GM12878 (cell line): Measurements from ENCODE around the gene VEPH1. TPM values are rescaled to one million over a fixed set of nuclear protein-coding genes. Genes with fewer than 3 reads are reported as not detected.

ENCODE experiments used
- ATAC-seq: fragments of 200-7000 bp; cut with Tn5 transposase; 3 replicates; pipeline ENCODE4 v1.9.1; 2020; ENCODE audit warnings: mild to moderate bottlenecking, moderate library complexity
- BruUV-seq: library from RNA; stranded (reverse); fragments of 400-500 nt; replicated peaks from 2 replicates; lab custom pipeline; 2021; lab: Mats Ljungman, UMichigan
- CTCF ChIA-PET: fragments of 300-600 bp; sonication (Branson Sonifier 250); formaldehyde crosslinking; extraction: SDS; loops from one replicate; lab custom pipeline; 2021; ENCODE audit warnings: inconsistent platforms; lab: Yijun Ruan, JAX
- POLR2A ChIA-PET: fragments of 350-600 bp; formaldehyde crosslinking; extraction: SDS; loops from one replicate; lab custom pipeline; 2021; ENCODE audit warnings: inconsistent platforms; lab: Charles Lee
- RAD21 ChIA-PET: fragments of 300-600 bp; sonication (Branson Sonifier 250); formaldehyde crosslinking; loops from one replicate; lab custom pipeline; 2023; ENCODE audit warnings: antibody characterized with exemption; ENCODE audit not compliant: unreplicated experiment; lab: Charles Lee
- SMC1A ChIA-PET: fragments of 300-600 bp; sonication (Branson Sonifier 250); formaldehyde crosslinking; loops from one replicate; lab custom pipeline; 2023; ENCODE audit not compliant: unreplicated experiment, uncharacterized antibody; lab: Charles Lee
- DNase-seq: peaks from one replicate; pipeline ENCODE4 v3.0.0-alpha.2; 2011; ENCODE audit warnings: low read depth, low spot score
- FAIRE-seq: peaks from 3 replicates; lab custom pipeline; 2011; peaks lifted over from hg19 to GRCh38; lab: Jason Lieb, UNC
- H2AFZ ChIP-seq: 2 replicates; pipeline ENCODE4 v1.6.0; 2011; ENCODE audit warnings: low read depth, low read length, control low read depth; ENCODE audit not compliant: control insufficient read depth
- H3K27ac ChIP-seq: 2 replicates; pipeline ENCODE4 v1.5.1; 2011; ENCODE audit warnings: control low read depth; ENCODE audit not compliant: control insufficient read depth, insufficient read depth
- H3K27me3 ChIP-seq, 2 experiments: replicated peaks in 1 of 2; 2 replicates each; pipeline versions ENCODE4 v1.6.0 to v1.6.1; 2011; ENCODE audit warnings: low read length in 1 of 2; ENCODE audit not compliant: control insufficient read depth in 2 of 2, insufficient read depth in 2 of 2
- H3K36me3 ChIP-seq, 2 experiments: 2 replicates each; pipeline ENCODE4 v1.5.1; 2011; ENCODE audit warnings: low read length in 1 of 2; ENCODE audit not compliant: control insufficient read depth in 2 of 2, insufficient read depth in 2 of 2
- H3K4me1 ChIP-seq: 2 replicates; pipeline ENCODE4 v1.6.1; 2011; ENCODE audit warnings: mild to moderate bottlenecking, low read length, moderate library complexity, mixed read lengths; ENCODE audit not compliant: control insufficient read depth, insufficient read depth
- H3K4me2 ChIP-seq: 2 replicates; pipeline ENCODE4 v1.6.0; 2011; ENCODE audit warnings: control low read depth; ENCODE audit not compliant: control insufficient read depth, insufficient read depth
- H3K4me3 ChIP-seq: fragments of 200-600 bp; sonication (generic); 2 replicates; pipeline ENCODE4 v1.5.1; 2016
- H3K79me2 ChIP-seq: 2 replicates; pipeline ENCODE4 v1.6.0; 2011; ENCODE audit warnings: low read length; ENCODE audit not compliant: control insufficient read depth, insufficient read depth
- H3K9ac ChIP-seq: 2 replicates; pipeline ENCODE4 v1.8.0; 2011; ENCODE audit warnings: low read length, control low read depth, mixed read lengths; ENCODE audit not compliant: control insufficient read depth, insufficient read depth
- H3K9me3 ChIP-seq: replicated peaks from 3 replicates; pipeline ENCODE4 v1.5.1; 2011; ENCODE audit warnings: mild to moderate bottlenecking, low read length; ENCODE audit not compliant: control insufficient read depth, insufficient read depth
- H4K20me1 ChIP-seq: 2 replicates; pipeline ENCODE4 v1.6.0; 2011; ENCODE audit not compliant: control insufficient read depth, insufficient read depth
- BRCA1 ChIP-seq: IDR thresholded peaks from 2 replicates; pipeline ENCODE4 v1.6.1; 2011; ENCODE audit warnings: low read depth, low read length, improper control_type of control experiment
- FOS ChIP-seq: IDR thresholded peaks from 3 replicates; pipeline ENCODE4 v1.6.1; 2011; ENCODE audit warnings: borderline replicate concordance; ENCODE audit not compliant: insufficient read length; ENCODE audit errors: extremely low read depth
- GABPA ChIP-seq: IDR thresholded peaks from 2 replicates; pipeline ENCODE4 v1.6.1; 2014; ENCODE audit warnings: antibody characterized with exemption, low read depth, mild to moderate bottlenecking, inconsistent platforms
- IKZF1 ChIP-seq: fragments of 450-650 bp; conservative IDR thresholded peaks from 2 replicates; pipeline ENCODE4 v1.6.1; 2017; ENCODE audit warnings: antibody characterized with exemption, mild to moderate bottlenecking
- JUND ChIP-seq: IDR thresholded peaks from 2 replicates; pipeline ENCODE4 v1.6.1; 2012; ENCODE audit warnings: low read depth, mild to moderate bottlenecking, low read length, improper control_type of control experiment, moderate library complexity
- KLF5 ChIP-seq: fragments of 450-650 bp; IDR thresholded peaks from 2 replicates; pipeline ENCODE4 v1.6.1; 2014; ENCODE audit warnings: mild to moderate bottlenecking; ENCODE audit not compliant: partially characterized antibody
- LARP7 ChIP-seq: fragments of 450-650 bp; IDR thresholded peaks from 2 replicates; pipeline ENCODE4 v1.6.1; 2017; ENCODE audit warnings: mild to moderate bottlenecking
- MYB ChIP-seq: fragments of 150-350 bp; IDR thresholded peaks from 2 replicates; pipeline ENCODE4 v1.6.1; 2014; ENCODE audit warnings: mild to moderate bottlenecking, low read depth, low read length, borderline replicate concordance
- PAX8 ChIP-seq: fragments of 450-650 bp; IDR thresholded peaks from 2 replicates; pipeline ENCODE4 v1.6.1; 2017; ENCODE audit warnings: mild to moderate bottlenecking, moderate library complexity
- RAD51 ChIP-seq: fragments of 450-650 bp; IDR thresholded peaks from 2 replicates; pipeline ENCODE4 v1.6.1; 2016; ENCODE audit warnings: moderate library complexity, mild to moderate bottlenecking, inconsistent platforms
- SUPT20H ChIP-seq: IDR thresholded peaks from 2 replicates; pipeline ENCODE4 v1.6.1; 2011; ENCODE audit warnings: low read depth, mild to moderate bottlenecking, low read length, moderate library complexity, borderline replicate concordance; ENCODE audit not compliant: control insufficient read depth
- WGBS: methylation state at CpG from one replicate; pipeline ENCODE4 v1.1.6; 2016; ENCODE audit warnings: low lambda C conversion rate; ENCODE audit not compliant: insufficient replicate concordance, insufficient coverage; ENCODE audit errors: missing lambda C conversion rate; 5-methylcytosine and 5-hydroxymethylcytosine counted together
- in situ Hi-C: fragments of 300-500 bp; cut with MboI; formaldehyde crosslinking; loops from 9 replicates; pipeline ENCODE4 v1.14.3; 2018; ENCODE audit warnings: mixed read lengths
- intact Hi-C: fragments of 100-400 bp; cut with micrococcal nuclease; formaldehyde crosslinking; loops from one replicate; pipeline ENCODE4 v1.14.2; 2022; ENCODE audit not compliant: unreplicated experiment
- polyA plus RNA-seq, 11 experiments: library from polyadenylated mRNA; depleted of rRNA in 4 of 11; unstranded in 6 of 11; stranded (reverse) in 5 of 11; fragments of >200 nt; fragmentation: Nextera tagmentation in 4 of 11; fragmentation: Illumina TruSeq in 1 of 11; extraction: Ambion mirVana in 4 of 11; extraction: Trizol in 1 of 11; gene quantifications; 1 replicate in 1 of 11; 2 replicates in 10 of 11; pipeline versions ENCODE4 v1.2.1 to v1.2.3, GENCODE V29; 2011 to 2016; ENCODE audit warnings: inconsistent platforms in 2 of 11, missing spikeins in 2 of 11, low read depth in 1 of 11
- total RNA-seq, 4 experiments: library from RNA; depleted of rRNA in 3 of 4; stranded (reverse); fragments of >200 nt in 3 of 4; fragmentation: Illumina TruSeq in 1 of 4; extraction: Trizol in 1 of 4; gene quantifications; 2 replicates each; pipeline versions ENCODE4 v1.2.1 to v1.2.3, GENCODE V29; 2013 to 2021
- TF ChIP-seq, protein P1 (sequence below): IDR thresholded peaks from 2 replicates; pipeline ENCODE4 v1.6.1; 2011; ENCODE audit warnings: low read depth, low read length, improper control_type of control experiment, borderline replicate concordance
- TF ChIP-seq, protein P2 (sequence below): IDR thresholded peaks from 2 replicates; pipeline ENCODE4 v1.6.1; 2012; ENCODE audit warnings: improper control_type of control experiment, low read depth, low read length; ENCODE audit not compliant: insufficient replicate concordance
- TF ChIP-seq, protein P3 (sequence below): fragments of 450-650 bp; IDR thresholded peaks from 2 replicates; pipeline ENCODE4 v1.6.1; 2018; ENCODE audit warnings: borderline replicate concordance, mild to moderate bottlenecking; ENCODE audit not compliant: partially characterized antibody

Gene VEPH1
- total and polyA plus RNA-seq, 10 of the 15 experiments (the other 5 are each of a cell fraction or from before 2014, with no cell fraction given), result 0.04 to 0.26 (median 0.17) TPM; not detected in 7

DNA sequence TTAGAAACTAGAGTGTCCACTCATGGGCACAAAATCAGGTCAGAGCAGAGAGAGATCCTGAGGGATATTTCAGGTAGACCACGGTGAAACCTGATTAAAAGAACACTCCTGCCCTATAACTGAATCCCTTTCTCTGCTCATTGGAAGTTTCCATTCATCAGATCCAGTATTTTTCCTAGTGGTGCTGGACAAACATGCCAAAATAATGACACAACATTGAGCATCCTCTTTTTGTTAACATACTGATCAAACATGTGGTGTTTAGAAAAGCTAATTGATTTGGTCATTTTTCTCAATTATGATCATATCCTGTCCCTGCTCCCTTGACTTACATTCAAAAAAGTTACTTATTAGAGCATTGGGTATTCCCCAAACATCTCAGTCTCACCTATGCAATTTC is 39.4 kb downstream of the VEPH1 start:
- RAD21 ChIA-PET, result no interaction called here
- POLR2A ChIA-PET, result no interaction called here
- SMC1A ChIA-PET, result interaction anchor here (2.1 kb wide), 1 partner anchor 14 kb away, joined by 7 read pairs; no protein-coding TSS in a partner anchor
- TF ChIP-seq BRCA1, result no peak
- TF ChIP-seq FOS, result no peak
- TF ChIP-seq, protein P1, sequence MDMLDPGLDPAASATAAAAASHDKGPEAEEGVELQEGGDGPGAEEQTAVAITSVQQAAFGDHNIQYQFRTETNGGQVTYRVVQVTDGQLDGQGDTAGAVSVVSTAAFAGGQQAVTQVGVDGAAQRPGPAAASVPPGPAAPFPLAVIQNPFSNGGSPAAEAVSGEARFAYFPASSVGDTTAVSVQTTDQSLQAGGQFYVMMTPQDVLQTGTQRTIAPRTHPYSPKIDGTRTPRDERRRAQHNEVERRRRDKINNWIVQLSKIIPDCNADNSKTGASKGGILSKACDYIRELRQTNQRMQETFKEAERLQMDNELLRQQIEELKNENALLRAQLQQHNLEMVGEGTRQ, result no peak
- TF ChIP-seq KLF5, result no peak
- no peak for TF ChIP-seq SUPT20H
- no peak for TF ChIP-seq MYB
- no peak for TF ChIP-seq GABPA
- no peak for TF ChIP-seq JUND
- TF ChIP-seq RAD51, result no peak
- TF ChIP-seq, protein P2, sequence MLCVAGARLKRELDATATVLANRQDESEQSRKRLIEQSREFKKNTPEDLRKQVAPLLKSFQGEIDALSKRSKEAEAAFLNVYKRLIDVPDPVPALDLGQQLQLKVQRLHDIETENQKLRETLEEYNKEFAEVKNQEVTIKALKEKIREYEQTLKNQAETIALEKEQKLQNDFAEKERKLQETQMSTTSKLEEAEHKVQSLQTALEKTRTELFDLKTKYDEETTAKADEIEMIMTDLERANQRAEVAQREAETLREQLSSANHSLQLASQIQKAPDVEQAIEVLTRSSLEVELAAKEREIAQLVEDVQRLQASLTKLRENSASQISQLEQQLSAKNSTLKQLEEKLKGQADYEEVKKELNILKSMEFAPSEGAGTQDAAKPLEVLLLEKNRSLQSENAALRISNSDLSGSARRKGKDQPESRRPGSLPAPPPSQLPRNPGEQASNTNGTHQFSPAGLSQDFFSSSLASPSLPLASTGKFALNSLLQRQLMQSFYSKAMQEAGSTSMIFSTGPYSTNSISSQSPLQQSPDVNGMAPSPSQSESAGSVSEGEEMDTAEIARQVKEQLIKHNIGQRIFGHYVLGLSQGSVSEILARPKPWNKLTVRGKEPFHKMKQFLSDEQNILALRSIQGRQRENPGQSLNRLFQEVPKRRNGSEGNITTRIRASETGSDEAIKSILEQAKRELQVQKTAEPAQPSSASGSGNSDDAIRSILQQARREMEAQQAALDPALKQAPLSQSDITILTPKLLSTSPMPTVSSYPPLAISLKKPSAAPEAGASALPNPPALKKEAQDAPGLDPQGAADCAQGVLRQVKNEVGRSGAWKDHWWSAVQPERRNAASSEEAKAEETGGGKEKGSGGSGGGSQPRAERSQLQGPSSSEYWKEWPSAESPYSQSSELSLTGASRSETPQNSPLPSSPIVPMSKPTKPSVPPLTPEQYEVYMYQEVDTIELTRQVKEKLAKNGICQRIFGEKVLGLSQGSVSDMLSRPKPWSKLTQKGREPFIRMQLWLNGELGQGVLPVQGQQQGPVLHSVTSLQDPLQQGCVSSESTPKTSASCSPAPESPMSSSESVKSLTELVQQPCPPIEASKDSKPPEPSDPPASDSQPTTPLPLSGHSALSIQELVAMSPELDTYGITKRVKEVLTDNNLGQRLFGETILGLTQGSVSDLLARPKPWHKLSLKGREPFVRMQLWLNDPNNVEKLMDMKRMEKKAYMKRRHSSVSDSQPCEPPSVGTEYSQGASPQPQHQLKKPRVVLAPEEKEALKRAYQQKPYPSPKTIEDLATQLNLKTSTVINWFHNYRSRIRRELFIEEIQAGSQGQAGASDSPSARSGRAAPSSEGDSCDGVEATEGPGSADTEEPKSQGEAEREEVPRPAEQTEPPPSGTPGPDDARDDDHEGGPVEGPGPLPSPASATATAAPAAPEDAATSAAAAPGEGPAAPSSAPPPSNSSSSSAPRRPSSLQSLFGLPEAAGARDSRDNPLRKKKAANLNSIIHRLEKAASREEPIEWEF, result no peak
- TF ChIP-seq IKZF1, result no peak
- TF ChIP-seq LARP7, result no peak
- TF ChIP-seq, protein P3, sequence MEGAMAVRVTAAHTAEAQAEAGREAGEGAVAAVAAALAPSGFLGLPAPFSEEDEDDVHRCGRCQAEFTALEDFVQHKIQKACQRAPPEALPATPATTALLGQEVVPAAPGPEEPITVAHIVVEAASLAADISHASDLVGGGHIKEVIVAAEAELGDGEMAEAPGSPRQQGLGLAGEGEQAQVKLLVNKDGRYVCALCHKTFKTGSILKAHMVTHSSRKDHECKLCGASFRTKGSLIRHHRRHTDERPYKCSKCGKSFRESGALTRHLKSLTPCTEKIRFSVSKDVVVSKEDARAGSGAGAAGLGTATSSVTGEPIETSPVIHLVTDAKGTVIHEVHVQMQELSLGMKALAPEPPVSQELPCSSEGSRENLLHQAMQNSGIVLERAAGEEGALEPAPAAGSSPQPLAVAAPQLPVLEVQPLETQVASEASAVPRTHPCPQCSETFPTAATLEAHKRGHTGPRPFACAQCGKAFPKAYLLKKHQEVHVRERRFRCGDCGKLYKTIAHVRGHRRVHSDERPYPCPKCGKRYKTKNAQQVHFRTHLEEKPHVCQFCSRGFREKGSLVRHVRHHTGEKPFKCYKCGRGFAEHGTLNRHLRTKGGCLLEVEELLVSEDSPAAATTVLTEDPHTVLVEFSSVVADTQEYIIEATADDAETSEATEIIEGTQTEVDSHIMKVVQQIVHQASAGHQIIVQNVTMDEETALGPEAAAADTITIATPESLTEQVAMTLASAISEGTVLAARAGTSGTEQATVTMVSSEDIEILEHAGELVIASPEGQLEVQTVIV, result no peak
- TF ChIP-seq PAX8, result no peak

More for the DNA sequence above, 39.4 kb downstream of the VEPH1 start:
- intact Hi-C loops, result no loop called here
- ATAC-seq (no peak), DNase-seq (no peak), FAIRE-seq (no peak)
- H3K9ac ChIP-seq, result no peak overlapping the region
- no peaks in the 10 kb centered on the region for H3K9me3 ChIP-seq
- WGBS, result 0% methylated on average over 1 of the region's 1 CpG
- no peaks in the 10 kb centered on the region for H3K36me3 ChIP-seq
- no TSS peak for BruUV-seq
- no peak overlapping the region for H3K27ac ChIP-seq
- H3K4me3 ChIP-seq, result no peak overlapping the region
- H4K20me1 ChIP-seq, result no peaks in the 10 kb centered on the region
- no peaks in the 10 kb centered on the region; a peak in 1 of 4 replicates for H3K27me3 ChIP-seq
- in situ Hi-C loops, result no loop called here
- CTCF ChIA-PET, result no interaction called here
- H3K4me2 ChIP-seq, result no peak overlapping the region
- no peak overlapping the region for H2AFZ ChIP-seq
- no peaks in the 10 kb centered on the region for H3K79me2 ChIP-seq
- H3K4me1 ChIP-seq, result no peaks in the 10 kb centered on the region
